Epithelial cell of esophagus (primary cell): Measurements from ENCODE around the gene DNAJA1.
"Not testable (repeated sequence)": the region's sequence is repeated elsewhere in the genome, so short reads cannot be mapped to it uniquely, and the experiment has no call there.

Experiments used
- DNase-seq: peaks from one replicate; pipeline ENCODE4 v3.0.0; 2010; ENCODE audit warnings: low read depth
- H3K4me3 ChIP-seq: 2 replicates; pipeline ENCODE4 v1.5.1; 2011; ENCODE audit warnings: mild to moderate bottlenecking, low read length, control low read depth
- CTCF ChIP-seq: IDR thresholded peaks from 2 replicates; pipeline ENCODE4 v1.5.1; 2011; ENCODE audit warnings: low read depth, mild to moderate bottlenecking, low read length, control low read depth, inconsistent platforms; ENCODE audit not compliant: insufficient read depth; ENCODE audit errors: missing control alignments

Gene DNAJA1

DNA sequence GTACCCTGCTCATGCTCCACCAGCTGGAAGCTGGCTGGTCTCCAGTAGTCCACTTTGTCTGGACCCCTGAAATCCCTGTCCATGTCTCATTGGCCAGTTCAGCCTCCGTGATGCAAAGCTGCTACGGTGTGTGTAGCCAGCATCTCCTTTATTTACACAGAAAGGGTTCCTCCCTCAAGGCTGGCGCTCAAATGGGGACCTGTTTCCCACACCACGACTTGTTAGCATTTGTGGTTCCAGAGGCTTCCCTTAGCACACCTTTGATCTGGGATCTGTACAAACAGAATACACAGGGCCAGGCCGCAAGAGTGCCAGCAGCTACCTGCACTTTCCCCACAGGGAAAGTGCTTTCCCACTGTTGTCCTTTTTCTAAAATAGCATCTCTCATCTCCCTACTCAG lies 57.1 kb downstream of the DNAJA1 start:
- no peak overlapping the region for H3K4me3 ChIP-seq
- TF ChIP-seq CTCF, result no peak
- DNase-seq, result no peak

DNA sequence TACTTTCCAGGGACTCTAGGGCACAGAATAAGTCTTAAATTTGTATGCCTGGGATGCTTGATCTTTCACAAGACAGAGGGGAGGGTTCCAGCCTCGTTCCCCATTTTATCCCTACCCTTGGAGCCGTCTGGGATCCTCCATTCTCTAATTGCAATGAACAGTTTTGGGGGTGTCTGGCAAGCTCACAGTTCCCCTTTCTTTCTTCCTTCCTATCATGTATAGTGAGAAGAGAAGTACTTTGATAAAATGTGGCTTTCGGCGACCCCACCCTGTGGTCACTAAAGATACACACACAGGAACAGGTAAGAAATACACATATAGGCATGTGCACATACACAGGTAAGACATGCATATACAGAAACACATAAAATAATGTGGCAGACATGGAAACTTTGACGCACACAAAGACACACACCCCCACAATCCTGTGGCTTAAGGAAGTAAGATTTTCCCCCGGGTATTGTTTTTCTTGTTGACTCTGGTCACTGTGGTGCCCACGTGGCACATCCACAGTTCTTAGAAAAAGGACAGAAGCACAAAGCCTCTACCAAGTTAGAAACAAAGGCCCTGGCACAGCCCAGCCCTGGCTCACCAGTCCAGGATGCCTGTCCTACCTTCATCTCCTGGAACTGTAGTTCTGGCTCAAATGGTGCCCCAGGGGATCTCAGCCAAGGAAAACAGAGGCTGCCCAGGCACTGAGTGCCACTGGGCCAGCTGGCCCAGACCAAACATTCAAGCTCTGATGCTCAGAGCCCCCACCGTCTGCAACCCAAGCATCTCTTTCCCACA lies 57.7 kb downstream of the DNAJA1 start:
- no peak overlapping the region for H3K4me3 ChIP-seq
- no peak for DNase-seq
- no peak for TF ChIP-seq CTCF

DNA sequence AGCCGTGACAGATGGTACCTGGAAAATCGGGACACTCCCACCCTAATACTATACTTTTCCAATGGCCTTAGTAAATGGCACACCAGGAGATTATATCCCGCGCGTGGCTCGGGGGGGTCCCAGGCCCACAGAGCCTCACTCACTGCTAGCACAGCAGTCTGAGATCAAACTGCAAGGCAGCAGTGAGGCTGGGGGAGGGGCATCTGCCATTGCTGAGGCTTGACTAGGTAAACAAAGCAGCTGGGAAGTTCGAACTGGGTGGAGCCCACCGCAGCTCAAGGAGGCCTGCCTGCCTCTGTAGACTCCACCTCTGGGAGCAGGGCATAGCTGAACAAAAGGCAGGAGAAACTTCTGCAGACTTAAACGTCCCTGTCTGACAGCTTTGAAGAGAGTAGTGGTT lies 60.6 kb downstream of the DNAJA1 start:
- H3K4me3 ChIP-seq, DNase-seq: not testable (repeated sequence)
